KMS-11 (cell line): ENCODE measurements around the gene CSNK1G2.

ENCODE experiments used
- H2AFZ ChIP-seq: fragments of 200-600 bp; sonication (generic); 2 replicates; pipeline ENCODE4 v1.6.1; 2016; ENCODE audit warnings: antibody characterized with exemption, mixed run types, low read depth
- H3K27ac ChIP-seq: fragments of 200-600 bp; sonication (generic); 2 replicates; pipeline ENCODE4 v1.6.1; 2016; ENCODE audit warnings: mild to moderate bottlenecking, mixed run types
- H3K27me3 ChIP-seq: fragments of 200-600 bp; sonication (generic); 2 replicates; pipeline ENCODE4 v1.6.1; 2017; ENCODE audit warnings: mild to moderate bottlenecking, low read depth, mixed run types, moderate library complexity; ENCODE audit not compliant: insufficient read depth
- H3K36me3 ChIP-seq: fragments of 200-600 bp; sonication (generic); 2 replicates; pipeline ENCODE4 v1.6.1; 2017; ENCODE audit warnings: mild to moderate bottlenecking, mixed run types; ENCODE audit not compliant: insufficient read depth
- H3K4me1 ChIP-seq: fragments of 200-600 bp; sonication (generic); 2 replicates; pipeline ENCODE4 v1.6.1; 2016; ENCODE audit warnings: mild to moderate bottlenecking, low read depth, mixed run types; ENCODE audit not compliant: poor library complexity, severe bottlenecking
- H3K4me2 ChIP-seq: fragments of 200-600 bp; sonication (generic); 2 replicates; pipeline ENCODE4 v1.7.0; 2016; ENCODE audit warnings: mild to moderate bottlenecking, mixed run types
- H3K4me3 ChIP-seq: fragments of 200-600 bp; sonication (generic); IDR thresholded peaks from 2 replicates; pipeline ENCODE4 v1.6.1; 2017; ENCODE audit warnings: low read depth, low read length, mixed read lengths; ENCODE audit not compliant: insufficient read depth
- H3K79me2 ChIP-seq: fragments of 200-600 bp; sonication (generic); 2 replicates; pipeline ENCODE4 v1.6.1; 2016; ENCODE audit warnings: low read depth, mixed run types; ENCODE audit not compliant: insufficient read depth
- H3K9ac ChIP-seq: fragments of 200-600 bp; sonication (generic); 2 replicates; pipeline ENCODE4 v1.6.1; 2016; ENCODE audit warnings: mild to moderate bottlenecking, mixed run types
- H4K20me1 ChIP-seq: fragments of 200-600 bp; sonication (generic); 2 replicates; pipeline ENCODE4 v1.6.1; 2016; ENCODE audit warnings: mild to moderate bottlenecking, mixed run types; ENCODE audit not compliant: insufficient read depth
- TF ChIP-seq, protein P1 (sequence below): fragments of 200-600 bp; sonication (generic); conservative IDR thresholded peaks from 2 replicates; pipeline ENCODE4 v1.6.1; 2017; ENCODE audit warnings: low read depth, mild to moderate bottlenecking, antibody characterized with exemption, low read length, moderate library complexity, mixed read lengths

Gene CSNK1G2

DNA sequence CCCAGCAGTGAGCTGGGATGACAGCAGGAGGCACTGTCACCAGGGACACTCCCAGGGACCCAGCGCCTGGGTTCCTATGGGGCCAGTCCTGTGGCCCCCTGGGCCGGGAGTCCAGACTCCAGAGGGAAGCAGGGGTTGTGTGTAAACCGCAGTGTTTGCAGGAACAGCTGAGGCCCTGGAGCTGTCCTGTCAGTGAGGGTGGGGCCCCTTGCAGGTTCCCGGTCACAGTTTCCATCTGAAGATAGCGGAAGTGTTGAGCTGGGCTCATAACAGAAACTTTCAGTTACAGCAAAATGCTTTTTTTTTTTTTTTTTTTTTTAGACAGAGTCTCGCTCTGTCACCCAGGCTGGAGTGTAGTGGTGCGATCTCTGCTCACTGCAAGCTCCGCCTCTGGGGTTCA lies 17.7 kb upstream of the CSNK1G2 start:
- H3K4me1 ChIP-seq, result no peaks in the 10 kb centered on the region
- no peak overlapping the region for H3K9ac ChIP-seq
- H3K4me2 ChIP-seq, result no peak overlapping the region
- no peak overlapping the region for H2AFZ ChIP-seq
- no peak overlapping the region for H3K27ac ChIP-seq
- H3K4me3 ChIP-seq, result no peak overlapping the region
- no peaks in the 10 kb centered on the region for H3K79me2 ChIP-seq
- H3K36me3 ChIP-seq, result no peaks in the 10 kb centered on the region
- TF ChIP-seq, protein P1, sequence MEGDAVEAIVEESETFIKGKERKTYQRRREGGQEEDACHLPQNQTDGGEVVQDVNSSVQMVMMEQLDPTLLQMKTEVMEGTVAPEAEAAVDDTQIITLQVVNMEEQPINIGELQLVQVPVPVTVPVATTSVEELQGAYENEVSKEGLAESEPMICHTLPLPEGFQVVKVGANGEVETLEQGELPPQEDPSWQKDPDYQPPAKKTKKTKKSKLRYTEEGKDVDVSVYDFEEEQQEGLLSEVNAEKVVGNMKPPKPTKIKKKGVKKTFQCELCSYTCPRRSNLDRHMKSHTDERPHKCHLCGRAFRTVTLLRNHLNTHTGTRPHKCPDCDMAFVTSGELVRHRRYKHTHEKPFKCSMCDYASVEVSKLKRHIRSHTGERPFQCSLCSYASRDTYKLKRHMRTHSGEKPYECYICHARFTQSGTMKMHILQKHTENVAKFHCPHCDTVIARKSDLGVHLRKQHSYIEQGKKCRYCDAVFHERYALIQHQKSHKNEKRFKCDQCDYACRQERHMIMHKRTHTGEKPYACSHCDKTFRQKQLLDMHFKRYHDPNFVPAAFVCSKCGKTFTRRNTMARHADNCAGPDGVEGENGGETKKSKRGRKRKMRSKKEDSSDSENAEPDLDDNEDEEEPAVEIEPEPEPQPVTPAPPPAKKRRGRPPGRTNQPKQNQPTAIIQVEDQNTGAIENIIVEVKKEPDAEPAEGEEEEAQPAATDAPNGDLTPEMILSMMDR, result no peak
- H3K27me3 ChIP-seq, result no peaks in the 10 kb centered on the region; the same call in 1 of the 2 replicates
- H4K20me1 ChIP-seq, result no peaks in the 10 kb centered on the region

DNA sequence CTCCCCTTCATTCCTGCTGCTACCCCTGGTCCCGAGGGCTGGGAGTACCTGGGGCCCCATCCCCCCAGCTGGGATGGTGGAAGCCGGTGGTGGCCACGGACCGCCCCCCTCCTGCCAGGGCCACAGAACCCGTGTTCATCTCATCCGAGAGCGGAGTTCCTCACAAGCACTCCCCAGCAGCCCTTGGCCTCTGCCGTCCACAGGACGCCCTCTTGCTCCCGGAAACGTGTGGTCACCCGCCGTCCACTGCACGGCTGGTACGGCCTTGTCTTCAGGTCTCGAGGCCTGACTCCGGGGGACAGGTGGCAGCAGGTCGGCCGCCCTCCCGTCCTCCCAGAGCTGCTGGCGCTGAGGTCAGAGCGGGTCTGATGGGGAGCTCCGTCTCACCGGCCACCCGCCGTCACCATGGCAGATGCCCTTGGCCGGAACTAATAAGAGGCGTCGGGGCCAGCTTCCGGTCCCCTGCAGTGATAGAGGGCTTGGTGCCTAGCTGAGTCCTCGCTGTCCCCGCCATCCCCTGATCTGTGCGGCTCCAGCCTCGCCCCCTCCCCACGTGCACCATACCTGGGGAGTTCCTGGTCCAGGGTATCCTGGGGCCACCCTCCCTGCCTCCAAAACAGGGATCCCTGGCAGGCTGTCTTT lies 16.5 kb upstream of the CSNK1G2 start:
- TF ChIP-seq, protein P1, result no peak

DNA sequence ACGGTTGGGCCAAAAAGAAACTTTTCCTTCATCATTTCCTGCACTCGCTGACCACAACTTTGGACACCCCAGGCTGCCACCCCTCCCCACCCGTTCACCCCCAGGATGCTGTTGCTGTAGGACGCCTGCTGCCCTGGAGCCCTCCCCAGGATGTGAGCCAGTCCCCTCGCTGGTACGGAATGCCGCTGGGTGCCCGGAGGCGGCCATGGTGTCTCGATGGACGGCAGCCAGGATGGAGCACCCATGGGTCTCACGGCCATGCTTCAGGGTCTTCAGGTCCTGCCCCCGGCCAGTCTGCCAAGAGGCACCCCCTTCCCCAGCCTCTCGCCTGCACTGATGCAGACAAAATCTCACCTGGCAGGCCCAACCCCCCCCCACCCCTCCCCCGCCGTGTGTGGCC lies 15.4 kb upstream of the CSNK1G2 start:
- Histone ChIP-seq H3K27ac (no peak overlapping the region), H3K4me3 (no peak overlapping the region), H3K36me3 (no peaks in the 10 kb centered on the region), H3K9ac (no peak overlapping the region), H2AFZ (no peak overlapping the region), H3K27me3 (no peaks in the 10 kb centered on the region; the same call in 1 of the 2 replicates), H3K4me1 (peaks cover 12% of the 10 kb centered on the region), H3K4me2 (no peak overlapping the region), H4K20me1 (no peaks in the 10 kb centered on the region), H3K79me2 (no peaks in the 10 kb centered on the region)
- TF ChIP-seq, protein P1, result no peak

More for the DNA sequence above, 16.5 kb upstream of the CSNK1G2 start:
- Histone ChIP-seq H3K4me3 (no peak overlapping the region), H2AFZ (no peak overlapping the region), H3K4me2 (no peak overlapping the region), H3K79me2 (no peaks in the 10 kb centered on the region), H3K27me3 (no peaks in the 10 kb centered on the region; the same call in 1 of the 2 replicates), H3K36me3 (no peaks in the 10 kb centered on the region), H3K4me1 (peaks cover 6% of the 10 kb centered on the region), H3K27ac (no peak overlapping the region), H3K9ac (no peak overlapping the region), H4K20me1 (no peaks in the 10 kb centered on the region)

DNA sequence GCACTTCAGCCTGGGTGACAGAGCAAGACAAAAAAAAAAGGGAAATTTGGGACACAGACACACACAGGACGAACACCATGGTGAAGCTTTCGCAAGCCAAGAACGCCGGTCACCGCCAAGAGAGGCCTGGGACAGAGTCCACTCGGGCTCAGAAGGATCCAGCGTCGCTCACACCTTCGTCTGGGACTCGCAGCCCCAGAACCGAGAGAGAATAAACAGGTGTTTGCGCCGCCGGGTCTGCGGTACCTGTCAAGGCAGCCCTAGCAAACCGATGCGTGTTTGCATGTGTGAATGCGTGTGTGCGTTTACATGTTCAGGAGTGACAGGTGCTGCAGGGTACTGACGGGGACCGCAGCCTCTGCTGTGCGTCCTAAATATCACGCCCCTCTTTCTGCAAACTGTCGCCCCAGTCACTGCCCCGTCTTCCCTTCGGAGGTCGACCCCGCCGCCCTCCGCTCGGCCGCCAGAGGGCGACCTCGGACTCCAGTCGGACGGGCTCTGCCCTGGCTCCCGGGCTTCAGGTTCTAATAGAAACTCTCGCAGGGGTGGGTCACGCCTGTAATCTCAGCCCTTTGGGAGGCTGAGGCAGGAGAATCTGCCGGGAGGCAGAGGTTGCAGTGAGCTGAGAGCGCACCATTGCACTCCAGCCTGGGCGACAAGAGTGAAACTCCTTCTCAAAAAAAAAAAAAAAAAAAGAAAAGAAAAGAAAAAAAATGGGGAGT lies 11.8 kb upstream of the CSNK1G2 start:
- Histone ChIP-seq H3K36me3 (no peaks in the 10 kb centered on the region), H3K9ac (no peak overlapping the region), H3K27me3 (no peaks in the 10 kb centered on the region; the same call in 1 of the 2 replicates), H2AFZ (peak overlapping the region; percentile 28; the same call in 1 of the 2 replicates), H3K4me2 (peak overlapping the region; percentile 68), H3K79me2 (no peaks in the 10 kb centered on the region), H3K27ac (no peak overlapping the region), H4K20me1 (no peaks in the 10 kb centered on the region), H3K4me1 (peaks cover 12% of the 10 kb centered on the region), H3K4me3 (no peak overlapping the region)
- TF ChIP-seq, protein P1, result peak; percentile 83
